OCI-LY3 (cell line): ENCODE results near the gene MYO7A.
A peak's percentile ranks its signal among the peaks of the same experiment; 100 is the strongest.

Source experiments
- H2AFZ ChIP-seq: fragments of 200-600, 300-600 bp; shearing (Covaris generic); 2 replicates; pipeline ENCODE4 v1.6.0; 2014; ENCODE audit warnings: antibody characterized with exemption, low read depth, low read length
- H3K27ac ChIP-seq: fragments of 200-600, 300-600 bp; sonication (generic); 2 replicates; pipeline ENCODE4 v1.5.1; 2014; ENCODE audit warnings: mild to moderate bottlenecking, low read length, moderate library complexity, mixed read lengths
- H3K27me3 ChIP-seq: fragments of 200-600, 300-600 bp; sonication (generic); 2 replicates; pipeline ENCODE4 v1.6.1; 2014; ENCODE audit warnings: low read depth, low read length, mixed read lengths
- H3K36me3 ChIP-seq: fragments of 200-600, 300-600 bp; sonication (generic); replicated peaks from 2 replicates; pipeline ENCODE3; 2014; ENCODE audit warnings: low read depth, low read length, mixed read lengths
- H3K4me1 ChIP-seq: fragments of 300-600, 200-600 bp; sonication (generic); 2 replicates; pipeline ENCODE4 v1.6.1; 2014; ENCODE audit warnings: low read length, mixed read lengths
- H3K4me2 ChIP-seq: fragments of 200-600, 300-600 bp; sonication (generic); 2 replicates; pipeline ENCODE4 v1.6.1; 2014; ENCODE audit warnings: low read length, mixed read lengths
- H3K4me3 ChIP-seq: fragments of 300-600, 200-600 bp; sonication (generic); 2 replicates; pipeline ENCODE4 v1.5.1; 2014; ENCODE audit warnings: antibody characterized with exemption, mild to moderate bottlenecking, low read length, moderate library complexity
- H3K79me2 ChIP-seq: fragments of 300-600, 200-600 bp; shearing (Covaris generic); 2 replicates; pipeline ENCODE4 v1.6.1; 2014; ENCODE audit warnings: mild to moderate bottlenecking, low read length, mixed read lengths
- H3K9ac ChIP-seq: fragments of 300-600, 200-600 bp; shearing (Covaris generic); 2 replicates; pipeline ENCODE4 v1.6.0; 2014; ENCODE audit warnings: mild to moderate bottlenecking, low read length, moderate library complexity
- H3K9me3 ChIP-seq: fragments of 200-600, 300-600 bp; shearing (Covaris generic); 2 replicates; pipeline ENCODE4 v1.6.1; 2014; ENCODE audit warnings: low read length, mixed read lengths; ENCODE audit not compliant: insufficient read depth
- H4K20me1 ChIP-seq: fragments of 200-600, 300-600 bp; sonication (generic); 2 replicates; pipeline ENCODE4 v1.6.1; 2016; ENCODE audit warnings: low read length, mixed read lengths; ENCODE audit not compliant: insufficient read depth
- EZH2phosphoT487 ChIP-seq: fragments of 200-600 bp; shearing (Covaris generic); IDR thresholded peaks from 2 replicates; pipeline ENCODE4 v1.6.1; 2018; ENCODE audit warnings: antibody characterized with exemption, mixed run types, low read depth
- TF ChIP-seq, protein P1 (sequence below): fragments of 200-600, 300-600 bp; sonication (generic); IDR thresholded peaks from 2 replicates; pipeline ENCODE4 v1.5.1; 2014; ENCODE audit warnings: antibody characterized with exemption, low read length, low read depth

MYO7A gene

DNA sequence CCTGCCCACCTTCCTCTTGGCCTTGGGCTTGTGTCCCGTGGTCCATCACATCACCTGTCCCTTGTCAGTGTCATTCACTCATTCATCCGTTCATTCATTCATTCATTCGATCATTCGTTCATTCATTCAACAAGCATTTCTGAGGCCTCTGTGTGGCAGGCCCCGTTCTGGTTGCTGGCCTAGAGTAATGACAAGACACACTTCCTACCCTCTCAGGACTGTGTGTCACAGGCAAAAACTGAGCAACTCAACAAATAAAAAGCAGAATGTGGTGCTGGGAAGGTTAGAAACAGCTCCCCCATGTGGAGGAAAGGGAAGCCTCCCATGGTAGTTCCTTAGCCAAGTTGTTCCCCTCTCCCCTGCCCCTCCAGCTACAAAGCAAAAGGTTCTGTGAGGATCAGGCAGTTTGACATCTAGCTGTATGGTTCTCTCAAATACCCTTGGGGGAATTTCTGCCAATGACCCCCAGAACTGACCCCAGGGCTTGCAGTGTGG is 27.0 kb upstream of the MYO7A start:
- no peak overlapping the region for H3K4me2 ChIP-seq
- H3K4me1 ChIP-seq, result no peaks in the 10 kb centered on the region
- no peaks in the 10 kb centered on the region for H3K36me3 ChIP-seq
- H3K79me2 ChIP-seq, result no peaks in the 10 kb centered on the region
- H3K27me3 ChIP-seq, result no peaks in the 10 kb centered on the region
- TF ChIP-seq EZH2phosphoT487, result no peak
- TF ChIP-seq, protein P1, sequence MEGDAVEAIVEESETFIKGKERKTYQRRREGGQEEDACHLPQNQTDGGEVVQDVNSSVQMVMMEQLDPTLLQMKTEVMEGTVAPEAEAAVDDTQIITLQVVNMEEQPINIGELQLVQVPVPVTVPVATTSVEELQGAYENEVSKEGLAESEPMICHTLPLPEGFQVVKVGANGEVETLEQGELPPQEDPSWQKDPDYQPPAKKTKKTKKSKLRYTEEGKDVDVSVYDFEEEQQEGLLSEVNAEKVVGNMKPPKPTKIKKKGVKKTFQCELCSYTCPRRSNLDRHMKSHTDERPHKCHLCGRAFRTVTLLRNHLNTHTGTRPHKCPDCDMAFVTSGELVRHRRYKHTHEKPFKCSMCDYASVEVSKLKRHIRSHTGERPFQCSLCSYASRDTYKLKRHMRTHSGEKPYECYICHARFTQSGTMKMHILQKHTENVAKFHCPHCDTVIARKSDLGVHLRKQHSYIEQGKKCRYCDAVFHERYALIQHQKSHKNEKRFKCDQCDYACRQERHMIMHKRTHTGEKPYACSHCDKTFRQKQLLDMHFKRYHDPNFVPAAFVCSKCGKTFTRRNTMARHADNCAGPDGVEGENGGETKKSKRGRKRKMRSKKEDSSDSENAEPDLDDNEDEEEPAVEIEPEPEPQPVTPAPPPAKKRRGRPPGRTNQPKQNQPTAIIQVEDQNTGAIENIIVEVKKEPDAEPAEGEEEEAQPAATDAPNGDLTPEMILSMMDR, result peak; percentile 56
- H3K4me3 ChIP-seq, result no peak overlapping the region
- H3K27ac ChIP-seq, result no peak overlapping the region
- H4K20me1 ChIP-seq, result no peaks in the 10 kb centered on the region
- H3K9ac ChIP-seq, result no peak overlapping the region
- H3K9me3 ChIP-seq, result no peaks in the 10 kb centered on the region
- no peak overlapping the region for H2AFZ ChIP-seq

GRCh38 chr11:77102246-77103210 is 25.5 kb upstream of the MYO7A start, which contains the start of gene OMP:
Gene OMP, plus strand, starts transcription at chr11:77102840. Its CDS starts 0 bp downstream, at chr11:77102840.
- Histone ChIP-seq H3K27ac (no peak within 1 kb of the TSS), H3K9me3 (no peaks in the 10 kb centered on the region), H3K27me3 (no peaks in the 10 kb centered on the region), H3K9ac (no peak within 1 kb of the TSS), H3K4me1 (no peaks in the 10 kb centered on the region), H3K36me3 (no peaks in the 10 kb centered on the region), H3K79me2 (no peaks in the 10 kb centered on the region), H3K4me2 (no peak within 1 kb of the TSS), H3K4me3 (no peak within 1 kb of the TSS), H2AFZ (no peak within 1 kb of the TSS), H4K20me1 (no peaks in the 10 kb centered on the region)
- TF ChIP-seq, protein P1, result no peak
- TF ChIP-seq EZH2phosphoT487, result no peak

DNA sequence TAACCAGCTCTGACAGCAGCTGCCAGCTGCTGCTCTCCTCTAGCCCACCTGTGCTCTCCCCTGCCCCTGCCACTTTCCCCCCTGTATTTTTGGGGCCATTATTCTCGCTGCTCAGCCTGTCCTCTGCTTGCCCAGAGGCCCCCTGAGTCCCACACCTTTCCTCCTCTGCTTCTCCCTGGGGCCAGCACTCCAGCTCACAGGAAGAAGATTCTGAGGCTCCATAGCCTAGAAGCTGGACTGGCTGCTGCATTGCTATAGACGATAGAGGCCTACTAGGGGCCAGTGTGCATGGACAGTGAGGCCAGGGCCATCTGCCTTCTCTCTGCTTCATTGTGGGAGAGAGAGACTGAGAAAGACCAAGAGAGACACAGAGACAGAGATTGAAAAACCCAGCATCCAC is 24.7 kb upstream of the MYO7A start:
- H3K9ac ChIP-seq, result no peak overlapping the region

DNA sequence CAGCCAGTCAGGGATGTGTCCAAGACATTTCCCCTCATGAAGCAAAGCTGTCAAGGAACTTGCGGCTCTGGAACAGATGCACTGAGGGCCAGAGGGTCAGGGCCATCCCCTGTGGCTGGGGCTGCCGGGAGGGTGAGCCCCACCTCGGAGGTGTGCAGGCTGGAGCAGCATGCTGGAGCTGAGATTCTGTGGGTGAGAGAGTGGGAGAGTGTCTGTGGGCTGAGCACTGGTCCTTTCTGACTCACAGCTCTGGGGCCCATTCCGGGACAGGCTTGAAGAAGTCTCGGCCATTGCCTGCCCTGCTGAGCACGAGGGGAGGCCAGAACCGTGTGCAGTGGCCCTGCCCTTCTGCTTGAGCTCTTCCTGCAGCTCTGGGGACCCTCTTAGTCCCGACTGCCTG is 23.3 kb upstream of the MYO7A start:
- Histone ChIP-seq H3K79me2 (no peaks in the 10 kb centered on the region), H2AFZ (no peak overlapping the region), H3K27me3 (no peaks in the 10 kb centered on the region), H4K20me1 (no peaks in the 10 kb centered on the region), H3K4me1 (no peaks in the 10 kb centered on the region), H3K4me2 (no peak overlapping the region), H3K9me3 (no peaks in the 10 kb centered on the region), H3K9ac (no peak overlapping the region), H3K27ac (no peak overlapping the region), H3K4me3 (no peak overlapping the region), H3K36me3 (no peaks in the 10 kb centered on the region)
- no peak for TF ChIP-seq EZH2phosphoT487
- TF ChIP-seq, protein P1, result no peak

More for the DNA sequence above, 24.7 kb upstream of the MYO7A start:
- Histone ChIP-seq H3K4me2 (no peak overlapping the region), H3K27me3 (no peaks in the 10 kb centered on the region), H3K27ac (no peak overlapping the region), H3K4me3 (no peak overlapping the region), H3K36me3 (no peaks in the 10 kb centered on the region), H3K79me2 (no peaks in the 10 kb centered on the region), H4K20me1 (no peaks in the 10 kb centered on the region), H2AFZ (no peak overlapping the region), H3K9me3 (no peaks in the 10 kb centered on the region), H3K4me1 (no peaks in the 10 kb centered on the region)
- TF ChIP-seq EZH2phosphoT487, result no peak
- TF ChIP-seq, protein P1, result no peak
